Measurements from ENCODE around the gene STK11. TPM values are rescaled to one million over a fixed set of nuclear protein-coding genes. Genes with fewer than 3 reads are reported as not detected.
A peak's percentile ranks its signal among the peaks of the same experiment; 100 is the strongest.

STK11 gene
- total and polyA plus RNA-seq, 4 donors: 35.4 to 66.6 (median 58.8) TPM

DNA sequence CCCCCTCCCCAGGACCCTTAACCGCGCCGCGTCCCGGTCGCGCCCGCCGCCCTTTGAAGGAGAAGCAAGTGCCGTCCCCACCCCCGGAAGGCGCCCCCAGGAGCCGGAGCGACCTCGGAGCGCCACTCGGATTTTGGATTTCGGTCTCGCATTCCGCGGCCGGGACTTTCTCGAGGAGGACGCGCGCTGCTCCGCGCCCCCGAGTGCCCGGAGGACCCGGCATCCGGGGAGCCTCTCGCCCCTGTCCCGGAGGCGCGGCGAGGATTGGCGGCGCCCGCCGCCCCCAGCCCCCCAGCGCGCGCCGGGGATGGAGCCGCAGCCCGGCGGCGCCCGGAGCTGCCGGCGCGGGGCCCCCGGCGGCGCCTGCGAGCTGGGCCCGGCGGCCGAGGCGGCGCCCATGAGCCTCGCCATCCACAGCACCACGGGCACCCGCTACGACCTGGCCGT lies 44.4 kb downstream of the STK11 start:
- peak overlapping the region; percentile 74 for H3K4me3 ChIP-seq (ENCODE audit: low read depth, low read length)
- no peaks in the 10 kb centered on the region for H3K27me3 ChIP-seq (ENCODE audit: control insufficient read depth, insufficient read depth, low read length)
- H3K27ac ChIP-seq (ENCODE audit: low read depth, low read length): peak overlapping the region; percentile 81
- peaks cover 63% of the 10 kb centered on the region for H3K36me3 ChIP-seq (ENCODE audit: control insufficient read depth, insufficient read depth, low read length)
- no peak for DNase-seq (ENCODE audit: low read depth in 4 of 6, low spot score in 6 of 6)
- WGBS (ENCODE audit: insufficient coverage): 0% methylated on average over 67 of the region's 67 CpGs
- peaks cover 68% of the 10 kb centered on the region for H3K4me1 ChIP-seq (ENCODE audit: control insufficient read depth, insufficient read depth, low read length)
- H3K9me3 ChIP-seq (ENCODE audit: control insufficient read depth, insufficient read depth, low read length): no peaks in the 10 kb centered on the region

DNA sequence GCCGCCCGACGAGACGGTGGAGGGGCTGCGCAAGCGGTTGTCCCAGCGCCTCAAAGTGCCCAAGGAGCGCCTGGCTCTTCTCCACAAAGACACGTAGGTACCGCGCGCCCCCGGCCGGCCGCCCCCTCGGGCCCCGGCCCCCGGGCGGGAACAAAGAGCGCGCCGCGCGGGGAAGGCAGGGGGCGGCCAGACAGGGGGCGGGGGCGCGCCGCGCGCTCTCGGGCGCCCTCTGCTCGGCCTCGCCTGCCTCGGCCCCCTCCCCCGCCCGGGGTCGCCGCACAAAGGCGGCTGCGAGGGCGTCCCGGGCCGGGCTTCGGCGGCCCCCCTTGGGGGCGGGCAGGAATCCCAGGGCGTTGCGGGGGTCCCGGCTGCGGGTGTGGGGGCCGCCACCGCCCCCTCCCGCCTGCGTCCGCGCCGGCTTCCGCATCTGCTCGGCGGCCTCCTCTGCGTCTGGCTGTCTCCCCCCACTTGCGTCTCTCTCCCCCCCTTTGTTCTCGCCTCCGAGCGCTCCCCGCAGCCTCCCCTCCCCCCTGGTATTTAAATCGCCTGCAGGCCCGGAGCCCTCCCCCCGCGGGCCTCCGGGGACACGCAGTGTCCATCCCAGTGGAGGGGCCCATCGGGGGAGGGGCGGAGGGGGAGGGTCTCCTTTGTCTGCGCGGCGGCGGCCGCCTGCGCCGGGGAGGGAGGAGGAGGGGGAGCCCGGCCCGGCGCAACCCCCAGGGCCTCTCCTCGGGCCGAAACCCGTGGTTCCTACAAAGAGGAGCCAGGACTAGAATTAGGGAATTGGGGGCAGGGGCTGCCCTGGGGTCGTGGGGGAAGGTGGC lies 45.1 kb downstream of the STK11 start:
- H3K9me3 ChIP-seq (ENCODE audit: control insufficient read depth, insufficient read depth, low read length): no peaks in the 10 kb centered on the region
- H3K27ac ChIP-seq (ENCODE audit: low read depth, low read length): peak overlapping the region; percentile 91
- peak in 3 of 6 donors; percentile 66 to 93 (median 92) for DNase-seq (ENCODE audit: low read depth in 4 of 6, low spot score in 6 of 6)
- no peaks in the 10 kb centered on the region for H3K27me3 ChIP-seq (ENCODE audit: control insufficient read depth, insufficient read depth, low read length)
- H3K36me3 ChIP-seq (ENCODE audit: control insufficient read depth, insufficient read depth, low read length): peaks cover 63% of the 10 kb centered on the region
- under 1% methylated on average over 79 of the region's 90 CpGs for WGBS (ENCODE audit: insufficient coverage)
- peak overlapping the region; percentile 62 for H3K4me3 ChIP-seq (ENCODE audit: low read depth, low read length)
- H3K4me1 ChIP-seq (ENCODE audit: control insufficient read depth, insufficient read depth, low read length): peaks cover 68% of the 10 kb centered on the region

DNA sequence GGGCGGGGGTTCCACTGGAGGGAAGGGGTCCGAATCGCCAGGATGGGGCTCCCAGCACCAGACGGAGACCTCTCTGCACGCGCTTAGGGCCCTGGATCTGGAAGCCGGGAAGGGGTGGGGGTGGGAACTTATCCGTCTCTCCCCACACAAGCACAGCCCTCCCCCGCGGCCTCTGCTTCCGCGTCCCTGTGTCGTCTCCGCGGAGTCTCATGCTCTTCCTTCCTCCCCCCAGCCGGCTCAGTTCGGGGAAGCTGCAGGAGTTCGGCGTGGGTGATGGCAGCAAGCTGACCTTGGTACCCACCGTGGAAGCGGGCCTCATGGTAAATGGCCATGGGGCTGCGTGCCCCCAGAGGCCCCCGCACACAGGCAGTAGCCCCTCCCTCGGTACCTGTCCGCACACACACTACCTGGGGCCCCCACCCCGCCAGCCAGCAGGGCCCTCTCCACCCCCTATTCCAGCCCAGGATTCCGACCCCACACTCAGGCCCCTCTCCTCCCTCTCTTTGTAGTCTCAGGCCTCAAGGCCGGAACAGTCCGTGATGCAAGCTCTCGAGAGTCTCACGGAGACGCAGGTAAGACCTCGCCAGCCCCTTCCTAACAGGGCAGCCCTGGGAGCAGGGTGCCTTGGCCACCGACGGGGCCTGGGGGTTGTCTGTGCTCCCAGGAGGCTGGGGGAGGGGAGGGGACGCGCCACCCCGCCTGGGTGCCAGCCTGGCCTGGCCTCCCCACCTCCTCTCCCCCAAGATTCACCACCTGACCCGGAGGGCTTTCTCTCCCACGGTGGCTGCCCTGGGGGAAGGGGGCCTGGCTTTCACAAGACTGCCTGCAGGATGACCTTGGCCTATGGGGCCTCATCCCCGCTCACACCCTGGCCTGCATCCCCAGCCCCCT lies 46.0 kb downstream of the STK11 start:
- Histone ChIP-seq H3K9me3 (ENCODE audit: control insufficient read depth, insufficient read depth, low read length) (no peaks in the 10 kb centered on the region), H3K27ac (ENCODE audit: low read depth, low read length) (peak overlapping the region; percentile 91), H3K4me3 (ENCODE audit: low read depth, low read length) (peak overlapping the region; percentile 62), H3K36me3 (ENCODE audit: control insufficient read depth, insufficient read depth, low read length) (peaks cover 64% of the 10 kb centered on the region), H3K4me1 (ENCODE audit: control insufficient read depth, insufficient read depth, low read length) (peaks cover 69% of the 10 kb centered on the region), H3K27me3 (ENCODE audit: control insufficient read depth, insufficient read depth, low read length) (no peaks in the 10 kb centered on the region)
- DNase-seq (ENCODE audit: low read depth in 4 of 6, low spot score in 6 of 6): peak in 2 of 6 donors; percentile 77
- WGBS (ENCODE audit: insufficient coverage): 3% methylated on average over 29 of the region's 41 CpGs

DNA sequence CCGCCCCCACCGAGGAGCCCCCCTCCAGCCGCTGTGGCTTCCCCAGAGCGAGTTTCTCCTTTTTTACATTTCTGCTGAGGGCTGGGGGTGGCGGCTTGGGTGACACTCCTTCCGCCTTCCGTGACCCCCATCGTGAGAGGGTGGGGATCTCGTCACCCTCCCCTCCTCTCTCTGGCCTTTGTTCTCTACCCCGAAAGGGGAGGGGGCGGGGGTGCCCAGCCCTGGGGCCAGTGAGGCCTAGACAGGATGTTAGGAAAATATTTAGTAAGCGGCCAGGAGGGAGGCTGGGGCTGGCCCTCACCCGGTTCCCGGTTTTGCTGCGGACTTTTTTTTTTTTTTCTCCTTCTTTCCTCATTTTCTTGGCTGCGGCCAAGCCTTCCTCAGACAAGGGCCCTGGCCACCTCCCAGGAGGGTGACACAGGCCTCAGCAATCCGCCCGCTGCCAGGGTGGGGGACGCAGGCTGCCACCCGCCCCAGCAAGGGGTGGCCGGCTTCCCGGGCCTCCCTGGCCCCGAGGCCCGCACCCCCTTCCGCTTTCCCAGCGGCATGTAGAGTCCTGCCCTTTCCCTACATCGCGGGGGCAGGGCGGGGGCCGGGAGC lies 46.7 kb downstream of the STK11 start:
- H3K27ac ChIP-seq (ENCODE audit: low read depth, low read length): peak overlapping the region; percentile 91
- no peaks in the 10 kb centered on the region for H3K9me3 ChIP-seq (ENCODE audit: control insufficient read depth, insufficient read depth, low read length)
- DNase-seq (ENCODE audit: low read depth in 4 of 6, low spot score in 6 of 6): peak in 2 of 6 donors; percentile 72 to 92
- WGBS (ENCODE audit: insufficient coverage): 7% methylated on average over 15 of the region's 30 CpGs
- no peaks in the 10 kb centered on the region for H3K27me3 ChIP-seq (ENCODE audit: control insufficient read depth, insufficient read depth, low read length)
- H3K4me3 ChIP-seq (ENCODE audit: low read depth, low read length): peak overlapping the region; percentile 62
- H3K36me3 ChIP-seq (ENCODE audit: control insufficient read depth, insufficient read depth, low read length): peaks cover 71% of the 10 kb centered on the region
- H3K4me1 ChIP-seq (ENCODE audit: control insufficient read depth, insufficient read depth, low read length): peaks cover 71% of the 10 kb centered on the region

DNA sequence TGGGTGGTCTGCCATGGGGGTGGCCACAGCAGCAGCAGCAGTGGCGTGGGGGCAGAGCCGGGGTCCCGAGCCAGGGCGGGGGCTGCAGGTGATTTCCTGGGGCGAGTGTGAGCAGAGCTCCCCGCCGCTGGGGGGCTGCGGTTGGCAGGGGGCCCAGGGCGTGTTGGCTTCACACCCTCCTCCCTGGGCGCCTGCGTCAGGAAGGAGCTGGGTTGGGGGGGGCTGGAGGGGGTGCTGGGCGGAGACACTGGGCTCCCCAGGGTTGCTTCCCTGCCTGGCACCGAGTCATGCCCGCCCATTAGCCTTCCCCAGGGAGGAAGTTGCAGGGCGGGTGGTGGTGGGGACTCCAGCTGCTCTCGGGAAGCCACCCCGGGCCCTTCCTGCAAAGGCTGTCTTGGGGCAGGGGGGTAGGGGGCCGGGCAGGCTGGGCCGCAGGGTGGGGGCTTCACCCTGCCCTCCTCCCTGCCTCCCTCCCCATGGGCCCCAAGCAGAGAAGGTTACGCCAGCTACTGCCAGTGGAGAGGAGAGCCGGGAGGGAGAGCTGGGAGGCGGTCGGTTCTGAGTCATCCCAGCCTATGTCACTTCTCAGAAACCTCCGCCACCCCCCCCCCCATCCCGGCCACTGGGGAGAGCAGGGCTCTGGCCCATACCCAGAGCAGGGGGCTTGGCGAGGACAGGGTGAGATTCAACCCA lies 47.4 kb downstream of the STK11 start:
- 20% methylated on average over 4 of the region's 26 CpGs for WGBS (ENCODE audit: insufficient coverage)
- Histone ChIP-seq H3K36me3 (ENCODE audit: control insufficient read depth, insufficient read depth, low read length) (peaks cover 76% of the 10 kb centered on the region), H3K27me3 (ENCODE audit: control insufficient read depth, insufficient read depth, low read length) (no peaks in the 10 kb centered on the region), H3K4me1 (ENCODE audit: control insufficient read depth, insufficient read depth, low read length) (peaks cover 71% of the 10 kb centered on the region), H3K9me3 (ENCODE audit: control insufficient read depth, insufficient read depth, low read length) (no peaks in the 10 kb centered on the region), H3K27ac (ENCODE audit: low read depth, low read length) (peak overlapping the region; percentile 91), H3K4me3 (ENCODE audit: low read depth, low read length) (peak overlapping the region; percentile 24)
- peak in 2 of 6 donors; percentile 77 to 90 for DNase-seq (ENCODE audit: low read depth in 4 of 6, low spot score in 6 of 6)

DNA sequence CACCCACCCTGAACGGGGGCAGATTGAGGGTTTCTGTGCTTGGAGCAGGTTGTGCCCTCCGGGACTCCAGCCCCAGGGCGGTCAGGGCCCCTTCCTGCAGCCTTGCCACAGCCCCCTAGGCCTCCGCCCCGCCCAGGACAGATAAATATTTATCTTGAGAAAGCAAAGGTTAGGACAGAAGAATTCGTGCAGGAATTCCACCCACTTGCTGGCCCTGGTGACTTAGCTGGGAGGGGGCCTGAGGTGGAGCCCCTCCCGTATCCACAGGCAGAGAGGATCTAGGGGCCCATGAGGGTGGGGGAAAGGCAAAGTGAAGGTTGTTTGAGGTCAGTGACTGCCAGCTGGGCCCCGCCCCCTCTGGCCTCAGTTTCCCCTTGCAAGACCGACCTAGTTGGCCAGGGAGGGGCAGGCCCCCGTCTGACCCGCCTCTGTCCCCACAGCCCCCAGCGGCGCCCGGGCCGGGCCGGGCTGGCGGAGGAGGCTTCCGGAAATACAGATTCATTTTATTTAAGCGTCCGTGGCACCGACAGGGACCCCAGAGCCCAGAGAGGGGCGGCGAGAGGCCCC lies 48.0 kb downstream of the STK11 start:
- H3K27ac ChIP-seq (ENCODE audit: low read depth, low read length): peak overlapping the region; percentile 91
- DNase-seq (ENCODE audit: low read depth in 4 of 6, low spot score in 6 of 6): no peak
- peak overlapping the region; percentile 24 for H3K4me3 ChIP-seq (ENCODE audit: low read depth, low read length)
- peaks cover 74% of the 10 kb centered on the region for H3K4me1 ChIP-seq (ENCODE audit: control insufficient read depth, insufficient read depth, low read length)
- 73% methylated on average over 20 of the region's 23 CpGs for WGBS (ENCODE audit: insufficient coverage)
- no peaks in the 10 kb centered on the region for H3K27me3 ChIP-seq (ENCODE audit: control insufficient read depth, insufficient read depth, low read length)
- peaks cover 80% of the 10 kb centered on the region for H3K36me3 ChIP-seq (ENCODE audit: control insufficient read depth, insufficient read depth, low read length)
- H3K9me3 ChIP-seq (ENCODE audit: control insufficient read depth, insufficient read depth, low read length): no peaks in the 10 kb centered on the region

DNA sequence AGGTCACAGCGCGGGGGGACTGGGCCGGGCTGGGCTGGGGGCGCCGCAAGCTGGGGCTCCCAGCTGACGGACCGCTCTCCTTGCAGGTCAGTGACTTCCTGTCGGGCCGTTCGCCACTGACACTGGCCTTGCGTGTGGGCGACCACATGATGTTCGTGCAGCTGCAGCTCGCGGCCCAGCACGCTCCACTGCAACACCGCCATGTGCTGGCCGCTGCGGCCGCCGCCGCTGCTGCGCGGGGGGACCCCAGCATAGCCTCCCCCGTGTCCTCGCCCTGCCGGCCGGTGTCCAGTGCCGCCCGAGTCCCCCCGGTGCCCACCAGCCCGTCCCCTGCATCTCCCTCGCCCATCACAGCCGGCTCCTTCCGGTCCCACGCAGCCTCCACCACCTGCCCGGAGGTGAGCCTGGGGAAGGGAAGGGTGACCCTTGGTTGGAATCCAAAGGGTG lies 48.5 kb downstream of the STK11 start:
- H3K9me3 ChIP-seq (ENCODE audit: control insufficient read depth, insufficient read depth, low read length): no peaks in the 10 kb centered on the region
- H3K36me3 ChIP-seq (ENCODE audit: control insufficient read depth, insufficient read depth, low read length): peaks cover 85% of the 10 kb centered on the region
- H3K27ac ChIP-seq (ENCODE audit: low read depth, low read length): peak overlapping the region; percentile 91
- H3K4me1 ChIP-seq (ENCODE audit: control insufficient read depth, insufficient read depth, low read length): peaks cover 79% of the 10 kb centered on the region
- DNase-seq (ENCODE audit: low read depth in 4 of 6, low spot score in 6 of 6): no peak
- H3K4me3 ChIP-seq (ENCODE audit: low read depth, low read length): no peak overlapping the region
- 73% methylated on average over 20 of the region's 37 CpGs for WGBS (ENCODE audit: insufficient coverage)
- no peaks in the 10 kb centered on the region for H3K27me3 ChIP-seq (ENCODE audit: control insufficient read depth, insufficient read depth, low read length)

DNA sequence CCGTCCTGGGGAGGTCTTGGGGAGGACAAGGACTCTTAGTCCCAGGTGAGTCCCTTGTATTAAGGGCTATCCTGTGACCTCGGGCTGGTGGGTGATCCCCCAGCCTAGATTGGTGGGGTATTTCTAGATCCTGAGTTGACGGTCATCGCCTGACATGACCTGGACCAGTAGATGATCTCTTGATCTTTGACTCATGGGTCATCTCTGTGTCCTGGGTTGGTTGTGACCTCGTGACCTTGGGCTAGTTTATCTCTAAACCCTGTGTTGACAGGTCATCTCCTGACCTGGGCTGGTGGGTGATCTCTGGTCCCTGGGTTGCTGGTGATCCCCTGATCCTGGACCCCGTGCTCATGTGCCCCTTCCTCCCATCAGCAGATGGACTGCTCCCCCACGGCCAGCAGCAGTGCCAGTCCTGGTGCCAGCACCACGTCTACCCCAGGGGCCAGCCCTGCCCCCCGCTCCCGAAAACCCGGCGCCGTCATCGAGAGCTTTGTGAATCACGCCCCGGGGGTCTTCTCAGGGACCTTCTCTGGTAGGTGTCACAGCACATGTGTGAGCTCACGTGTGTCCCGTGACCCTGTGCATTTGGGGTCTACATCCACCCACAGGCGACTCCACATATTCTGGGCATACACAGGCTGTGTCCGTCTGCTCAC lies 49.1 kb downstream of the STK11 start:
- WGBS (ENCODE audit: insufficient coverage): 85% methylated on average over 19 of the region's 20 CpGs

More for the DNA sequence above, 49.1 kb downstream of the STK11 start:
- Histone ChIP-seq H3K9me3 (ENCODE audit: control insufficient read depth, insufficient read depth, low read length) (no peaks in the 10 kb centered on the region), H3K4me3 (ENCODE audit: low read depth, low read length) (no peak overlapping the region), H3K36me3 (ENCODE audit: control insufficient read depth, insufficient read depth, low read length) (peaks cover 90% of the 10 kb centered on the region), H3K4me1 (ENCODE audit: control insufficient read depth, insufficient read depth, low read length) (peaks cover 84% of the 10 kb centered on the region), H3K27ac (ENCODE audit: low read depth, low read length) (peak overlapping the region; percentile 62), H3K27me3 (ENCODE audit: control insufficient read depth, insufficient read depth, low read length) (no peaks in the 10 kb centered on the region)
- DNase-seq (ENCODE audit: low read depth in 4 of 6, low spot score in 6 of 6): no peak

Data from spinal cord (tissue), 10 donors.